Measurements from ENCODE around the gene RSPH4A. TPM values are rescaled to one million over a fixed set of nuclear protein-coding genes. Genes with fewer than 3 reads are reported as not detected.
"Not testable (repeated sequence)": the region's sequence is repeated elsewhere in the genome, so short reads cannot be mapped to it uniquely, and the experiment has no call there.

The RSPH4A gene
- total RNA-seq, 2 experiments from 2014 or later, result not detected

- H3K36me3 Mint-ChIP-seq, result peaks cover 43% of the 10 kb centered on the region
- no peaks in the 10 kb centered on the region for H3K27me3 Mint-ChIP-seq
- H3K4me3 Mint-ChIP-seq, result no peak overlapping the region
- intact Hi-C loops (cut with micrococcal nuclease), result no loop called here
- ChIA-PET POLR2A (interaction anchor here (1.0 kb wide), 1 partner anchor 10 kb away, joined by 3 read pairs; no protein-coding TSS in a partner anchor), CTCF (interaction anchor here (1.8 kb wide), 1 partner anchor 20 kb away, joined by 10 read pairs; no protein-coding TSS in a partner anchor)
- no peak overlapping the region for H3K27ac Mint-ChIP-seq
- H3K4me1 Mint-ChIP-seq (ENCODE audit: low read depth), result peaks cover 28% of the 10 kb centered on the region
- no peaks in the 10 kb centered on the region for H3K9me3 Mint-ChIP-seq
- no peak for DNase-seq
Measured at GRCh38 chr6:116580198-116580597, 36.1 kb upstream of the RSPH4A start.

GRCh38 chr6:116586276-116586675 is 30.0 kb upstream of the RSPH4A start:
- no peak for DNase-seq
- no peak overlapping the region for H3K4me3 Mint-ChIP-seq
- POLR2A ChIA-PET, result no interaction called here
- intact Hi-C loops (cut with micrococcal nuclease), result no loop called here
- H3K4me1 Mint-ChIP-seq (ENCODE audit: low read depth), result no peaks in the 10 kb centered on the region
- no peak overlapping the region for H3K27ac Mint-ChIP-seq
- H3K9me3 Mint-ChIP-seq, result no peaks in the 10 kb centered on the region
- peaks cover 37% of the 10 kb centered on the region for H3K36me3 Mint-ChIP-seq
- CTCF ChIA-PET, result no interaction called here
- H3K27me3 Mint-ChIP-seq, result no peaks in the 10 kb centered on the region

- Mint-ChIP-seq H3K27me3 (no peaks in the 10 kb centered on the region), H3K4me3 (no peak overlapping the region), H3K9me3 (no peaks in the 10 kb centered on the region), H3K4me1 (ENCODE audit: low read depth) (no peaks in the 10 kb centered on the region), H3K27ac (no peak overlapping the region), H3K36me3 (peaks cover 38% of the 10 kb centered on the region)
- no peak for DNase-seq
- ChIA-PET CTCF (no interaction called here), POLR2A (no interaction called here)
- intact Hi-C loops (cut with micrococcal nuclease), result no loop called here
Measured at GRCh38 chr6:116586738-116587137, 29.5 kb upstream of the RSPH4A start.

- no peaks in the 10 kb centered on the region for H3K4me1 Mint-ChIP-seq (ENCODE audit: low read depth)
- intact Hi-C loops (cut with micrococcal nuclease), result no loop called here
- no peaks in the 10 kb centered on the region for H3K9me3 Mint-ChIP-seq
- no peaks in the 10 kb centered on the region for H3K27me3 Mint-ChIP-seq
- peaks cover 53% of the 10 kb centered on the region for H3K36me3 Mint-ChIP-seq
- no peak for DNase-seq
- CTCF ChIA-PET, result no interaction called here
- no peak overlapping the region for H3K27ac Mint-ChIP-seq
- POLR2A ChIA-PET, result no interaction called here
- H3K4me3 Mint-ChIP-seq, result no peak overlapping the region
Measured at GRCh38 chr6:116595247-116595646, 21.0 kb upstream of the RSPH4A start.

GRCh38 chr6:116596815-116597214 is 19.5 kb upstream of the RSPH4A start:
- no peak overlapping the region for H3K27ac Mint-ChIP-seq
- CTCF ChIA-PET, result no interaction called here
- no peaks in the 10 kb centered on the region for H3K27me3 Mint-ChIP-seq
- intact Hi-C loops (cut with micrococcal nuclease), result no loop called here
- POLR2A ChIA-PET, result no interaction called here
- DNase-seq, result no peak
- H3K4me1 Mint-ChIP-seq (ENCODE audit: low read depth), result no peaks in the 10 kb centered on the region
- H3K4me3 Mint-ChIP-seq, result no peak overlapping the region
- no peaks in the 10 kb centered on the region for H3K9me3 Mint-ChIP-seq
- H3K36me3 Mint-ChIP-seq, result peaks cover 58% of the 10 kb centered on the region

- intact Hi-C loops (cut with micrococcal nuclease); H3K27me3 Mint-ChIP-seq; POLR2A ChIA-PET; H3K4me3 Mint-ChIP-seq; H3K27ac Mint-ChIP-seq; CTCF ChIA-PET; H3K4me1 Mint-ChIP-seq (ENCODE audit: low read depth); DNase-seq: not testable (repeated sequence)
- peaks cover 42% of the 10 kb centered on the region for H3K36me3 Mint-ChIP-seq
- peaks cover 13% of the 10 kb centered on the region for H3K9me3 Mint-ChIP-seq
Measured at GRCh38 chr6:116603916-116604315, 12.4 kb upstream of the RSPH4A start.

- DNase-seq; H3K4me3 Mint-ChIP-seq; intact Hi-C loops (cut with micrococcal nuclease); POLR2A ChIA-PET; H3K4me1 Mint-ChIP-seq (ENCODE audit: low read depth); H3K27me3 Mint-ChIP-seq; H3K27ac Mint-ChIP-seq; CTCF ChIA-PET: not testable (repeated sequence)
- Mint-ChIP-seq H3K36me3 (peaks cover 42% of the 10 kb centered on the region), H3K9me3 (peaks cover 13% of the 10 kb centered on the region)
Measured at GRCh38 chr6:116604868-116605267, 11.4 kb upstream of the RSPH4A start.

- intact Hi-C loops (cut with micrococcal nuclease), result no loop called here
- no peak overlapping the region for H3K27ac Mint-ChIP-seq
- CTCF ChIA-PET, result no interaction called here
- H3K36me3 Mint-ChIP-seq, result peaks cover 36% of the 10 kb centered on the region
- H3K4me1 Mint-ChIP-seq (ENCODE audit: low read depth), result no peaks in the 10 kb centered on the region
- DNase-seq, result no peak
- H3K4me3 Mint-ChIP-seq, result no peak overlapping the region
- POLR2A ChIA-PET, result no interaction called here
- H3K27me3 Mint-ChIP-seq, result no peaks in the 10 kb centered on the region
- peaks cover 13% of the 10 kb centered on the region for H3K9me3 Mint-ChIP-seq
Measured at GRCh38 chr6:116605935-116606334, 10.3 kb upstream of the RSPH4A start.

GRCh38 chr6:116611056-116611455 is 5.2 kb upstream of the RSPH4A start:
- ChIA-PET CTCF (no interaction called here), POLR2A (no interaction called here)
- no peak overlapping the region for H3K4me3 Mint-ChIP-seq
- no peaks in the 10 kb centered on the region for H3K27me3 Mint-ChIP-seq
- intact Hi-C loops (cut with micrococcal nuclease), result loop anchor here (10.0 kb wide), 1 partner anchor 654 kb away; the partner anchor contains the start of gene VGLL2
- H3K9me3 Mint-ChIP-seq, result no peaks in the 10 kb centered on the region
- no peak overlapping the region for H3K27ac Mint-ChIP-seq
- peaks cover 5% of the 10 kb centered on the region for H3K36me3 Mint-ChIP-seq
- peaks cover 6% of the 10 kb centered on the region for H3K4me1 Mint-ChIP-seq (ENCODE audit: low read depth)
- no peak for DNase-seq

GRCh38 chr6:116616737-116617053 is 416 bp downstream of the RSPH4A start:
- peak overlapping the region; percentile 82 for H3K4me3 Mint-ChIP-seq
- no peaks in the 10 kb centered on the region for H3K36me3 Mint-ChIP-seq
- ChIA-PET POLR2A (no interaction called here), CTCF (interaction anchor here (0.7 to 1.5 kb wide), 4 partner anchors 31 to 172 kb away, joined by 3 to 4 read pairs (median 3); partner anchors contain the start of gene RWDD1)
- intact Hi-C loops (cut with micrococcal nuclease), result loop anchor here (1.0 to 10.0 kb wide), 5 partner anchors 45 to 648 kb away; partner anchors contain the start of genes RWDD1, TSPYL1, VGLL2 and ZUP1
- H3K4me1 Mint-ChIP-seq (ENCODE audit: low read depth), result peaks cover 17% of the 10 kb centered on the region
- DNase-seq, result peak; percentile 25
- no peaks in the 10 kb centered on the region for H3K27me3 Mint-ChIP-seq
- no peaks in the 10 kb centered on the region for H3K9me3 Mint-ChIP-seq
- no peak overlapping the region for H3K27ac Mint-ChIP-seq

- Mint-ChIP-seq H3K4me1 (ENCODE audit: low read depth) (no peaks in the 10 kb centered on the region), H3K27ac (no peak overlapping the region), H3K9me3 (no peaks in the 10 kb centered on the region), H3K4me3 (no peak overlapping the region), H3K36me3 (no peaks in the 10 kb centered on the region), H3K27me3 (no peaks in the 10 kb centered on the region)
- DNase-seq, result no peak
- CTCF ChIA-PET, result interaction anchor here (0.6 to 1.1 kb wide), 2 partner anchors 12 to 21 kb away, joined by 3 read pairs; no protein-coding TSS in a partner anchor
- intact Hi-C loops (cut with micrococcal nuclease), result no loop called here
- POLR2A ChIA-PET, result no interaction called here
Measured at GRCh38 chr6:116624036-116624805, 7.9 kb downstream of the RSPH4A start.

- Mint-ChIP-seq H3K27ac (no peak overlapping the region), H3K9me3 (no peaks in the 10 kb centered on the region), H3K4me3 (no peak overlapping the region), H3K4me1 (ENCODE audit: low read depth) (no peaks in the 10 kb centered on the region), H3K36me3 (no peaks in the 10 kb centered on the region), H3K27me3 (no peaks in the 10 kb centered on the region)
- CTCF ChIA-PET, result no interaction called here
- intact Hi-C loops (cut with micrococcal nuclease), result no loop called here
- POLR2A ChIA-PET, result no interaction called here
- DNase-seq, result no peak
Measured at GRCh38 chr6:116625872-116626271, 9.6 kb downstream of the RSPH4A start.

GRCh38 chr6:116629563-116629981 is 13.3 kb downstream of the RSPH4A start:
- intact Hi-C loops (cut with micrococcal nuclease), result no loop called here
- Mint-ChIP-seq H3K27me3 (no peaks in the 10 kb centered on the region), H3K4me1 (ENCODE audit: low read depth) (no peaks in the 10 kb centered on the region), H3K9me3 (no peaks in the 10 kb centered on the region), H3K4me3 (no peak overlapping the region), H3K36me3 (peaks cover 11% of the 10 kb centered on the region), H3K27ac (no peak overlapping the region)
- POLR2A ChIA-PET, result interaction anchor here (0.6 kb wide), 1 partner anchor 47 kb away, joined by 4 read pairs; no protein-coding TSS in a partner anchor
- DNase-seq, result no peak
- CTCF ChIA-PET, result no interaction called here
